Erythroblast (primary cell): ENCODE measurements around the gene PLCG1.

Source experiments
- DNase-seq, 2 experiments: peaks; one replicate each; lab custom pipeline; 2025; lab: John Stamatoyannopoulos, UW
- GATA1 ChIP-seq: IDR thresholded peaks from 2 replicates; pipeline ENCODE4 v1.6.1; 2011; ENCODE audit warnings: low read depth, mild to moderate bottlenecking, control low read depth, low read length, moderate library complexity
- POLR2A ChIP-seq: IDR thresholded peaks from 2 replicates; pipeline ENCODE4 v1.6.1; 2011; ENCODE audit warnings: mild to moderate bottlenecking, low read length

PLCG1 gene

GRCh38 chr20:41201760-41202159 is 64.4 kb downstream of the PLCG1 start:
- no peak for DNase-seq
- TF ChIP-seq POLR2A (no peak), GATA1 (no peak)

GRCh38 chr20:41202426-41202825 is 65.1 kb downstream of the PLCG1 start:
- no peak for TF ChIP-seq POLR2A
- DNase-seq: no peak

- no peak for DNase-seq
- TF ChIP-seq POLR2A (no peak), GATA1 (no peak)
These were observed 66.3 kb downstream of the PLCG1 start for GRCh38 chr20:41203660-41204059.

GRCh38 chr20:41204304-41205265 is 67.2 kb downstream of the PLCG1 start:
- TF ChIP-seq POLR2A (no peak), GATA1 (no peak)
- no peak for DNase-seq

- no peak for DNase-seq
These were observed 68.0 kb downstream of the PLCG1 start for GRCh38 chr20:41205313-41205712.

GRCh38 chr20:41213150-41213820 is 75.9 kb downstream of the PLCG1 start:
- peak; percentile 32 to 33 for DNase-seq
- no peak for TF ChIP-seq POLR2A
- no peak for TF ChIP-seq GATA1

More at GRCh38 chr20:41205313-41205712, 68.0 kb downstream of the PLCG1 start:
- TF ChIP-seq GATA1 (no peak), POLR2A (no peak)

GRCh38 chr20:41214202-41214601 is 76.9 kb downstream of the PLCG1 start:
- no peak for TF ChIP-seq POLR2A
- DNase-seq: no peak

- no peak for TF ChIP-seq GATA1
- no peak for TF ChIP-seq POLR2A
These were observed 77.3 kb downstream of the PLCG1 start for GRCh38 chr20:41214666-41215065.

GRCh38 chr20:41217422-41217821 is 80.1 kb downstream of the PLCG1 start:
- no peak for DNase-seq
- no peak for TF ChIP-seq GATA1
- no peak for TF ChIP-seq POLR2A

More at GRCh38 chr20:41214666-41215065, 77.3 kb downstream of the PLCG1 start:
- DNase-seq: no peak

- DNase-seq: no peak
- TF ChIP-seq GATA1 (no peak), POLR2A (no peak)
These were observed 81.1 kb downstream of the PLCG1 start for GRCh38 chr20:41218466-41218865.

GRCh38 chr20:41219824-41220223 is 82.5 kb downstream of the PLCG1 start:
- TF ChIP-seq POLR2A (no peak), GATA1 (no peak)
- no peak for DNase-seq

GRCh38 chr20:41221614-41222218 is 84.4 kb downstream of the PLCG1 start:
- no peak for TF ChIP-seq POLR2A
- no peak for TF ChIP-seq GATA1

GRCh38 chr20:41222296-41222695 is 85.0 kb downstream of the PLCG1 start:
- no peak for DNase-seq
- TF ChIP-seq POLR2A: no peak
- TF ChIP-seq GATA1: no peak

More at GRCh38 chr20:41221614-41222218, 84.4 kb downstream of the PLCG1 start:
- no peak for DNase-seq

GRCh38 chr20:41222703-41223102 is 85.4 kb downstream of the PLCG1 start:
- TF ChIP-seq GATA1 (no peak), POLR2A (no peak)

More at GRCh38 chr20:41222703-41223102, 85.4 kb downstream of the PLCG1 start:
- DNase-seq: no peak
